ENCODE results near the gene CTNND2. TPM values are rescaled to one million over a fixed set of nuclear protein-coding genes. Genes with fewer than 3 reads are reported as not detected.

CTNND2 gene
- total RNA-seq, 1 experiment from 2014 or later: 7.0 TPM

GRCh38 chr5:11261241-11261640 lies 643.0 kb downstream of the CTNND2 start:
- no peak overlapping the region for H3K4me3 Mint-ChIP-seq
- no peak overlapping the region for H2BK12ac ChIP-seq (ENCODE audit: insufficient read length, low read depth, low read length)
- H3K27me3 Mint-ChIP-seq (ENCODE audit: low read depth): no peaks in the 10 kb centered on the region
- no peak overlapping the region for H3K4me2 ChIP-seq (ENCODE audit: insufficient read depth, insufficient read length, low read length)
- H3K14ac ChIP-seq (ENCODE audit: insufficient read depth, low read length): no peak overlapping the region
- no peak overlapping the region for H3T11ph ChIP-seq (ENCODE audit: low read length)
- H3K27ac Mint-ChIP-seq: no peak overlapping the region
- H4K5ac ChIP-seq (ENCODE audit: insufficient read length, low read depth, low read length): no peak overlapping the region
- H2AFZ ChIP-seq (ENCODE audit: low read length): no peak overlapping the region
- H3K9ac ChIP-seq (ENCODE audit: extremely low read depth, insufficient read length, low read length): no peak overlapping the region
- no peak overlapping the region for H2AK5ac ChIP-seq (ENCODE audit: insufficient read length, low read length)
- H2BK5ac ChIP-seq (ENCODE audit: insufficient read length, low read length): no peak overlapping the region
- H4K91ac ChIP-seq (ENCODE audit: insufficient read length, low read depth, low read length): no peak overlapping the region
- H2BK120ac ChIP-seq (ENCODE audit: low read depth, low read length, poor library complexity, severe bottlenecking): no peak overlapping the region
- no peak overlapping the region for H3K18ac ChIP-seq (ENCODE audit: insufficient read length, low read depth, low read length)
- H3K9me3 ChIP-seq (ENCODE audit: control insufficient read depth, low read depth, low read length): no peaks in the 10 kb centered on the region
- H3K9me3 Mint-ChIP-seq: no peaks in the 10 kb centered on the region
- no peaks in the 10 kb centered on the region; a peak in 1 of 4 replicates for H3K4me1 Mint-ChIP-seq
- H3K56ac ChIP-seq (ENCODE audit: insufficient read length, low read depth, low read length): no peak overlapping the region
- no peaks in the 10 kb centered on the region for H3K27me3 ChIP-seq (ENCODE audit: insufficient read depth, low read length)
- no peak overlapping the region for H2BK15ac ChIP-seq (ENCODE audit: low read depth, low read length)
- H3K36me3 Mint-ChIP-seq (ENCODE audit: insufficient read depth in 1 of 3, low read depth in 3 of 3): no peaks in the 10 kb centered on the region
- H3K4me1 ChIP-seq (ENCODE audit: insufficient read depth, low read length): no peaks in the 10 kb centered on the region
- TF ChIP-seq CTCF (conservative IDR thresholded peaks at IDR 0.05): no peak
- H3K79me2 ChIP-seq (ENCODE audit: insufficient read depth, low read length): no peaks in the 10 kb centered on the region
- H3K23me2 ChIP-seq (ENCODE audit: insufficient read length, low read depth, low read length, poor library complexity, severe bottlenecking): no peaks in the 10 kb centered on the region
- no CpG with 5 or more reads among the region's 6 CpGs for WGBS (ENCODE audit: extremely low coverage, insufficient read length, low lambda C conversion rate)
- no peak overlapping the region for H4K8ac ChIP-seq (replicated peaks; ENCODE audit: insufficient read length, low read depth, low read length)
- H3K23ac ChIP-seq (ENCODE audit: insufficient read length, low read depth, low read length): no peak overlapping the region
- H2BK20ac ChIP-seq (ENCODE audit: low read depth, low read length, poor library complexity, severe bottlenecking): no peak overlapping the region
- DNase-seq: no peak
- H3K79me1 ChIP-seq (ENCODE audit: insufficient read depth, low read depth, low read length, poor library complexity, severe bottlenecking): no peaks in the 10 kb centered on the region
- no peaks in the 10 kb centered on the region for H4K20me1 ChIP-seq (ENCODE audit: control insufficient read depth, insufficient read depth, insufficient read length)
- H3K4ac ChIP-seq (ENCODE audit: low read depth, low read length): no peak overlapping the region
- no peak overlapping the region for H3K27ac ChIP-seq (ENCODE audit: insufficient read length, low read depth, low read length)
